Suppressor macrophage treated with lipopolysaccharide for 4 hours (primary cell): ENCODE measurements around the gene CDK13.
A peak's percentile ranks its signal among the peaks of the same experiment; 100 is the strongest.
"Not testable (repeated sequence)": the region's sequence is repeated elsewhere in the genome, so short reads cannot be mapped to it uniquely, and the experiment has no call there.

Experiments
- DNase-seq: peaks from one replicate; pipeline ENCODE4 v3.0.0-alpha.2; 2020

Gene CDK13

DNA sequence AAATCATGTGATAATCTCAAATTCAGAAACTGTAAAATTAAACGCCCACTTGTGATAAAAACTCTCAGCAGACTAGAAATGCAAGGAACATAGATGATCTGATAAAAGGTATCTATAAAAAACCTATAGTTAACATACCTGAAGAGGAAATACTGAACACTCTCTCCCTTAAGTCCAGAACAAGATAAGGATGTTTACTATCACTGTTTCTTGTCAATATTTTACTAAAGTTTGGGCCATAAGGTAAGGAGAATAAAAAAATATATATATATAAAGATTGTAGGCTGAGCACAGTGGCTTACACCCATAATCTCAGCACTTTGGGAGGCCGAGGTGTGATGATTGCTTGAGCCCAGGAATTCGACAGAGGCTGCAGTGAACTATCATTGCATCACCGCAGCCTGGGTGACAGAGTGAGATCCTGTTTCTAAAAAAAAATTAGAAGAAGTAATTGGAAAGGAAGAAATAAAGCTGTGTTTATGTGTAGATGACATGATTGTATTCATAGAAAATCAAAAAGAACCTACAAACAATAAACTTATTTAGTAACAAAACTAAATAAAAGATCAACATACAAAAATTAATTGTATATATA is 155.9 kb downstream of the CDK13 start:
- peak; percentile 21 for DNase-seq

DNA sequence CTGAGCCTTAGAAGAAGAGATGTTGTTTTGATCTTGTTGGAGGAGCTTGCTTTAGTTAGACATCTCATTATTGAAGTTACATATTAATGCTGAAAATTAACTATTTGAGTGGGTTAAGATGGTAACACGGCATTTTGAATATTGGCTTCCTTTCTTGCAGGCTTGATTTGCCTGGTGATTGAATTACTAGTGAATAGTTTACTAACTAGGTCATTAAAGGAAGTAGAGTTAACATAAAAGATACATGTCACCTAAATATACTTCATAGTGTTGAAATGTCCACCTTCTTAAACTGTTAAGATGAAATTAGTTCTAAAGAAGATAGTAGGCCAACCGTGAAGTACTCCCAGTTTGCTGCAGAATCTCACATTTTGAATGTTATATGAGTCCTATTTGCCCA is 165.9 kb downstream of the CDK13 start:
- DNase-seq = no peak

DNA sequence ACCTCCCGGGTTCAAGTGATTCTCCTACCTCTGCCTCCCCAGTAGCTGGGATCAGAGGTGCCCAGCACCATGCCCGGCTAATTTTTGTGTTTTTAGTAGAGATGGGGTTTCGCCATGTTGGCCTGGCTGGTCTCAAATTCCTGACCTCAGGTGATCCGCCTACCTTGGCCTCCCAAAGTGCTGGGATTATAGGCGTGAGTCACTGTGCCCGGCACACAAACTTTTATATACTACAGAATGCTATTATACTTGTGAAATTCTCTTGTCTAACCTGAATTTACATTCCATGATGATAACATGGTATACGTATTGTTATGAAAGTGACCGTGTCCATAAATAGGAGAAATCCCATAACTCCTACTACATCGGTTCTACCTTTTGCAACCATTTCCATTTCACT is 167.1 kb downstream of the CDK13 start:
- not testable (repeated sequence) for DNase-seq

DNA sequence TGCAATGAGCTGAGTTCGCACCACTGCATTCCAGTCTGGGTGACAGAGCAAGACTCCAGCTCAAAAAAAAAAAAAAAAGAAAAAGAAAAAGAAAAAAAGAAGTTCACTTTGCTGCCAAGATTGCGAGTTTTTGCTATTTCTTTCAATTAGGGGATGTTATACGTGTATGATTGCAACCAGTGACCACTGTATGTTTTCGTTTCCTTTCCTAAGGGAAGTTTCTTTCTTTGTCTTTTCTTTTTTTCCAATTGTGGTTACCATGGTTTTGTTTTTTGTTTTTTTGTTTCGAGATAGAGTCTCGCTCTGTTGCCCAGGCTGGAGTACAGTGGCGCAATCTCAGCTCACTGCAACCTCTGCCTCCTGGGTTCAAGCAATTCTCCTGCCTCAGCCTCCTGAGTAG is 168.1 kb downstream of the CDK13 start:
- peak; percentile 20 for DNase-seq

DNA sequence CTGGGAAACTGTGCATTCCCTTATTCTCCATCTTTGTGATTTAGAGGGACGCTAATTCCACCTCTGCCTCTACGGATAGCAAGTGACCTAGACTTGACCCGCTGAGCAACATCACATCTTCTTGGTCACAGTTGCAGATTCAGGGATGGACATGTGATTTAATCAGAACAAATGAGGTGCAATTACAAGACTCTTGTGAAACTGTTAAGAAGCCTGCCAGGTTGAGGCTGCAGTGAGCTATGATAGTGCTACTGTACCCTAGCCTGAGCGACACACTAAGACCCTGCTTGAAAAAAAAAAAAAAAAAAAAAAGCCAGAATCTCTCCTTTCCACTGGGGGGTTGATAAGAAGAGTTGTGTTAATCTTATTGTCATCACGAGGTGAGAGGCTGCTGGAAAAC is 170.0 kb downstream of the CDK13 start:
- no peak for DNase-seq

DNA sequence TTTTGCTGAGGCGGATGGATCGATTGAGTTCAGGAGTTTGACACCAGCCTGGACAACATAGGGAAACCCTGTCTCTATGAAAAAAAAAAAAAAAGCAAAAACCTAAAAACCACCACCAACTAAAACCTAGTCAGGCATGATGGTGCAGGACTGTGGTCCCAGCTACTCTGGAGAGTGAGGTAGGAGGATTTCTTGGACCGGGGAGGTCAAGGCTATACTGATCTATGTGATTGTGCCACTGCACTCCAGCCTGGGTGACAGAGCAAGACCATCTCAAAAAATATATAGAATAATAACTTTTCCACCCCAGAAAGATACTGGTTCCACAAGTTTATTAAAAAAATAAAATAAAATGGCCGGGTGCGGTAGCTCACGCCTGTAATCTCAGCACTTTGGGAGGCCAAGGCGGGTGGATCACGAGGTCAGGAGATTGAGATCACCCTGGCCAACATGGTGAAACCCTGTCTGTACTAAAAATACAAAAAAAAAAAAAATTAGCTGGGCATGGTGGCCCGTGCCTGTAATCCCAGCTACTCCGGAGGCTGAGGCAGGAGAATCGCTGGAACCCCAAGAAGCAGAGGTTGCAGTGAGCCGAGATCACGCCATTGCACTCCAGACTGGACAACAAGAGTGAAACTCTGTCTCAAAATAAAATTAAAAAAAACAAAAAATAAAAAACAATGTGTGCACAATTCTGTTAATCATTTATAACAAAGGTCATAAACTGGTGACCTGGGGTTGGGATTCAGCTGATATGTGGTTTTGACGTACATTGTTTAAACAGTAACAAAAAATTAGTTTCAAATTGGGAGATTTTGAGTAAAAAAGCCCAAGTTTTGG is 172.3 kb downstream of the CDK13 start:
- DNase-seq = not testable (repeated sequence)

DNA sequence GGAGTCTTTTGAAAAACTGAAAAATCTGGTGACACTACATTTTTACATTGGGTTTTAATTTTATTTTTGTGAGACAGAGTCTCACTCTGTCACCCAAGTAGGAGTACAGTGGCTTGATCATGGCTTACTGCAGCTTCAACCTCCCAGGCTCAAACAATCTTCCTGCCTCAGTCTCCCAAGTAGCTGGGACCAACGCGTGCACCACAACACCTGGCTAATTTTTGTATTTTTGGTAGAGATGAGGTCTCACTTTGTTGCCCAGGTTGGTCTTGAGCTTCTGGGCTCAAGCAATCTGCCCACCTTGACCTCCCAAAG is 172.8 kb downstream of the CDK13 start:
- DNase-seq = no peak

DNA sequence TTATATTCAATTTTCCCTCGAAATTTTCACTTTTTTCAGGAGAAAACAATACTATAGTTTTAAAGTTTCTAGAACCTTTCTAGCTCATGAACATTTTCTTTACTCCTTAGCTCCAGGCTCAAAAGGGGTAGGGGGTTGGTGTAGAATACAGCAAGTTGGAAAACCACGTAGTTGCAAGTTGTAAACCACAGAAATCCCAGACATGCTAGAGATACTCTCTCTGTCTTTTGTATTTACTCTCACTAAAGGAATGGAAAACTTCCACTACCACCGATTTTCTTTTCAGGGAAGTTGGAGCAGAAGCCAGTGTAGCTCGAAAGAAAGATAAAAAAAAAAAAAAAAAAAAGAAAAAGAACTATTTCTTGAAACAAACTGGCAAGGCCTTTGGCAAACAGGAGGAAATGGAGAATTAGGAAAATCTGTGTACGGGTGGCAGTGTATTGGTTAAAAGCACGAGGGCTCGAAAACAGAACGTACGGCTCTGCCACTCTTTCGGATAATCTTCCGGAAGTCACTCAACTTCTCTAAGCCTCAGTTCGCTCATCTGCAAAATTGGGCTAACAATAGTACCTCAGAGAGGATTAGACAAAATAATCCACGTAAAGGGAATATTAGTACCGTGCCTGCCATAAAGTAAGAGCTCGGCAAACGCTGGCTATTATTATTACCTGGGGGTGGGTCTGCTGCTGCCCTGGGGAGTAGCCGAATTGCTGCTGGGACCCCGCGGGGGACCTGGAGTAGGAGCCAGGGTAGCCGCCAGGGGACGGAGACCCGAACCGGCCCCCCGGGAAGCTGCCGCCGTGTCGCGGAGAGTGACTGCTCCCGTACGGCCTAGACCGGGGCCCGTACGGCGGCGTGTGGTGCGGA is 183.7 kb downstream of the CDK13 start:
- peak; percentile 47 for DNase-seq

DNA sequence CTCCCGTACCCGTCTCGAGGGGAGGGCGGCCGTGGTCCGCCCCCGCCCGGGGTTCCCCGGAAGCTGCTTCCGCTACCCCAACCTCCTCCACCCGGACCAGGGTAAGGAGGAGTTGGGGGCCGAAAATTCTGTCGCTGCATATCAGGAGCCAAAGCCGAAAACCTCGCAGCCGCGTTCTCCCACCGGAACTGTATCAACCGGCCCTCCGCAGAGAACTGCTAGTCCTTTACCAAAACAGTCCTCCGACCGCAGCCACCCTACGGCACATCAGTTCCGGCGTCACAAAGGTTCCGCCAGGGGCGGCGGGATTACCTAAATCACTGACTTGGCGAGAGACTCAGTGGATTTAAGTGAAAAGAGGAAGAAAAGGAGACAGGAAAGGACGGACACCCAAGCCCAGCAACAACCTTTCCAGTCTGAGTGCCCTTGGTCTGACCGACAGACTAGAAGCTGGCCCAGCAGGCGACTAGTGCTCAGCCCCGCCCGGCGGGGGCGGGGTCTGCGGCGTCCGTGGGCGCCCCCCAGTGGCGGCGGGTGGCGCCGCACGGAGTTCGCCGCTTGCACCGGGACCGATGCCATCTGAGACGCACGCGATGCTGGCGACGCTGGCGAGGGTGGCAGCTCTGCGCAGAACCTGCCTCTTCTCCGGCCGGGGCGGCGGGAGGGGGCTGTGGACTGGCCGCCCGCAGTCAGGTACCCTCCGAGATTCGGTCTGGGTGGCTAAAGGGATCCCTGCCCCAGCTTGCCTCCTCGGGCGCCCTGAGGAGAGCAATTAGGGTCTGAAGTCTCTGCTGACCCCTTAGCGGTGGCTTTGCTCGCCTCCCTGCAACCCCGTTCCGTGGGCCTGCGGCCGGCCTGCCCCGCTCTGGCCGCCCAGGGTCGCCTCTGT is 184.6 kb downstream of the CDK13 start, which contains the start of the genes MPLKIP and SUGCT:
TSS of gene MPLKIP (minus strand) at position 195 of the 889 bp plus-strand sequence. CDS start at position 140, 55 bp downstream.
TSS of gene SUGCT (plus strand) at position 578 of the 889 bp plus-strand sequence.
- peak; percentile 93 for DNase-seq

DNA sequence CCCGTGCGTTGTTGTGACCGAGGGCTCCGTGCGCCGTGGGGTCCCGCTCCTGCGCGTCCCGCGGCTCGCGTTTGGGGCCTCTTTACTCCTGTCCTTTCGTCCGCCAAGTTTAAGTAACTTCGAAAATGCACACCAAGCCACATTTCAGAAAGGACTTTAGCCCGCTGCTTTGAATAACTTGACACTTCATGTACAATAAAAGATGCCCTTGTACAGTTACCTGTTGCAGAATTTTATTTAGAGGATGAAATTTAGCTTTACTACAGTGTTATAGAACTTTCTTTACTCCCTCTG is 185.2 kb downstream of the CDK13 start:
- DNase-seq = no peak

DNA sequence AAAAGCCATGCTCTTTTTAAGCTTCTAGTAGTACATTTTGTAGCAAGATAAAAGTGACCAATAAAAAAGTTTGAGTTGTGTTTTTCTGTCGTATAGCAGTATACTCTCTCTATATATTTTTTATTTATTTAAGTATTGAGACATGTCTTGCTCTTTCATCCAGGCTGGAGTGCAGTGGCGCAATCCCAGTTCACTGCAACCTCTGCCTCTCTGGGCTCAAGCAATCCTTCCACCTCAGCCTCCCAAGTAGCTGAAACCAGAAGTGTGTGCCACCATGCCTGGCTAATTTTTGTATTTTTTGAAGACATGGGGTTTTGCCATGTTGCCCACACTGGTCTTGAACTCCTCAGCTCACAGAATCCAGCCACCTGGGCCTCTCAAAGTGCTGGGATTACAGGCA is 187.5 kb downstream of the CDK13 start:
- DNase-seq = no peak

DNA sequence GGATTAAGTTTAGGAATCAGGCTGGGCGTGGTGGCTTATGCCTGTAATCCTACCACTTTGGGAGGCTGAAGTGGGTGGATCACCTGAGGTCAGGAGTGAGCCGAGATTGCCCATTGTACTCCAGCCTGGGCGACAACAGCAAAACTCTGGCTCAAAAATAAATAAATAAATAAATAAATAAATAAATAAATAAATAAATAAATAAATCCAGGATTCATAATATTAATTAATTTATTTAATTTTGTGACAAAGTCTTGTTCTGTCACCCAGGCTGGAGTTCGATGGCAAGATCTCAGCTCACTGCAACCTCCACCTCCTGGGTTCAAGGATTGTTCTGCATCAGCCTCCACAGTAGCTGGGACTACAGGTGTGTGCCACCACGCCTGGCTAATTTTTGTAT is 188.9 kb downstream of the CDK13 start:
- no peak for DNase-seq

DNA sequence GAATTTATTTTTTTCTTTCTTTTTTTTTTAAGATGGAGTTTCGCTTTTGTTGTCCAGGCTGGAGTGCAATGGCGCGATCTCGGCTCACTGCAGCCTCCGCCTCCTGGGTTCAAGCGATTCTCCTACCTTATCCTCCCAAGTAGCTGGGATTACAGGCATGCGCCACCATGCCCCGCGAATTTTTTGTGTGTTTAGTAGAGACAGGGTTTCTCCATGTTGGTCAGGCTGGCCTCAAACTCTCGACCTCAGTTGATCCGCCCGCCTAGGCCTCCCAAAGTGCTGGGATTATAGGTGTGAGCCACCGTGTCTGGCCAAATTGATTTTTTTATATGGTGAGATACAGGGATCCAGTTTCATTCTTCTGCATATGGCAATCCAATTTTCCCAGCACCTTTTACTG is 189.8 kb downstream of the CDK13 start:
- DNase-seq = not testable (repeated sequence)

DNA sequence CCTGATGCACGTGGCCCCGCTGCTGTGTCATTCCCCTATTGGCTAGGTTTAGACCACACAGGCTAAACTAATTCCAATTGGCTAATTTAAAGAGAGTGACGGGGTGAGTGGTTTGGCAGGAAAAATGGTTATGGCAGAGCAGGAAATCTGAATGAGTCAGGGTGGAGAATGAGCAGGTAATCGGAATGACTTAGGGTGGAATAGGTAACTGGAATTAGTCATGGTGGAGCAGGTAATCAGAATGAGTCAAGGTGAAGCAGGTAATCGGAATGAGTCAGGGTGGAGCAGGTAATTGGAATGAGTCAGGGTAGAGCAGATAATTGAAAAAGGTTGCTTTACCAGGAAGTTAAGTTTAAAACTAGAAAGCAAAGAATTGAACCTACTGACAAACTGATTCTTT is 191.9 kb downstream of the CDK13 start:
- not testable (repeated sequence) for DNase-seq

DNA sequence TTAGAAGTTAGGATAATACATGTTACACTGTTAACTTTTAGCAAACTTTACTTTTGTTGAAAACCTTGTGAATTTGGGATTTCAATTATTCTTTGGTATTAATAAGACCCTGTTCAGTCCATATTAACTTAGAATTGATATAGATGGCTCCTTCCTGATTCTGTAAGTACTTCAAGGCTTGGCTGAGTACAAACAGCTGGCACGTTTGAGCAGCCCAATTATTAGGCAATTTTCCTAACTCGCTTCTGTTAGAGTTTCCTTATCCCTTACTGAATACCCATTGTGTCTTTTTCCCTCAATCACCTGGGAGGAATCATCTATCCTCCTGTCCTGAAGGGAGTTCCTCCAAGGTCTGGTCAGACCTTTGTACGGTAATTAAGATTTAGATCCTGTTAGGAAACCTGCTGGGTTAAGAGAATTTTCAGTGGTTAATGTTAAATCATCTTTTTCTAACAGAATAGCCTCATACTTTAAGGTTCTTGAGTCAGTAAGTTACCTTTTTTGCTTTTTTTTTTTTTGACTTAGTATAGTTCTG is 195.6 kb downstream of the CDK13 start:
- not testable (repeated sequence) for DNase-seq

DNA sequence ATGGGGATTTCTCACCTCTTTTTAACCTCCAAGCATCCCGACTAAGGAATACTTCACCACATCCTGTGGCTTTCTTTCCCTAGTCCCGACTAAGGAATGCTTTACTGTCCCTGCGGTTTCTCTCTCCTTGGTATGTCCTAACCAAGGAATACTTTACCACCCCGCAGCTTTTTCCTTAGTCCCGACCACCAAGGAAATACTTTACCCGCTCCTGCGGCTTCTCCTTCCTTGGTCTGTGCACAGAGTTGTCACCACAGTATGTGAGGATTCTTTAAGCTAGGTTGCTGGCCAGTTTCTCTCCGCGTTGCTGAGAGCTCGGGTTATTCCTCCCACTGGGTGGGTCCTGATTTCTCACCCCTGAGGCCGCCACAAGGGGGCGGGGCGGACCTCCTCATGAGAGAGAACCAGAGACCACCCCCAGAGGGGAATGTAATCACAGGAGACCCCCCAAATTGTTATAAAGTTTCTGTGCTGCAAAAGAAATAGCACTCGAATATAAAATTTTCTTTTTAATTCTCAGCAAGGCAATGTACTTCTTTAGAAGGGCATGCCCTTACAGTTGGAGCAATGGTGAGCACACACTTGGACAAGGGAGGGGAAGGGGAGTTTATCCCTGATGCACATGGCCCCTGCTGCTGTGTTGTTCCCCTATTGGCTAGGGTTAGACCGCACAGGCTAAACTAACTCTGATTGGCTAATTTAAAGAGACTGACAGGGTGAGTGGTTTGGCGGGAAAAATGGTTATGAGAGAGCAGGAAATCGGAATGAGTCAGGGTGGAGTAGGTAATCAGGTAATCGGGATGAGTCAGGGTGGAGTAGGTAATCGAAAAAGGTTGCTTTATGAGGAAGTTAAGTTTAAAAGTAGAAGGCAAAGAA is 197.6 kb downstream of the CDK13 start:
- no peak for DNase-seq

DNA sequence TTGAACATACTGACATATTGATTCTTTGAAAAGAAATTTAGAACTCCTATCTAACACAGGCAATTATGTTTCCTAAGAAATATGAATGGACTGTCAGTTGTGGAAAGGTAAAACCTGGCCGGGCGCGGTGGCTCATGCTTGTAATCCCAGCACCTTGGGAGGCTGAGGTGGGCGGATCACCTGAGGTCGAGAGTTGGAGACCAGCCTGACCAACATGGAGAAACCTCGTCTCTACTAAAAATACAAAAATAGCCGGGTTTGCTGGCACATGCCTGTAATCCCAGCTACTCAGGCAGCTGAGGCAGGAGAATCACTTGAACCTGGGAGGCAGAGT is 198.2 kb downstream of the CDK13 start:
- DNase-seq = not testable (repeated sequence)

DNA sequence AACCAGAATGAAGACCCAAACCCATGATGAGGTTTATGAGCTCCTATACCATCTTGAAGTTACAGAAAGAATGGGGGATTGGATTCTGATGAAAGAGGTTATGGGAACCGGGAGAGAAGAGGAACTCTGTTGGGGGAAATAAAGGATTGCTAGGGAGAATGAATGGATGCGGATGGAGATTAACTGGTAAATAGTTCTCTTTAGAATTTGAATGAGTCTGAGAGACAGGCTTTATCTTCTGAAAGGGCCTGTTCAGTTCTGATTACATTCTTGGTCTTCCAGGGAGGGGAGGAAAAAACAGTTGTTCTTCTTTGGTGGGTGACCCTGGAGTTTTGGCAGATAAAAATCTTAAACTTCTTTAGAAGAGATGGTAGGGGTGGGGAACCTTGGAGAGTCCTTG is 198.6 kb downstream of the CDK13 start:
- DNase-seq = no peak
